GM12878 (cell line): Measurements from ENCODE around the gene PLP2. TPM values are rescaled to one million over a fixed set of nuclear protein-coding genes. Genes with fewer than 3 reads are reported as not detected.

ENCODE experiments used
- NR2C1 ChIP-seq: fragments of 450-650 bp; IDR thresholded peaks from 2 replicates; pipeline ENCODE4 v1.6.1; 2017; ENCODE audit warnings: antibody characterized with exemption, mild to moderate bottlenecking, moderate library complexity
- polyA plus RNA-seq, 11 experiments: library from polyadenylated mRNA; depleted of rRNA in 4 of 11; unstranded in 6 of 11; stranded (reverse) in 5 of 11; fragments of >200 nt; fragmentation: Nextera tagmentation in 4 of 11; fragmentation: Illumina TruSeq in 1 of 11; extraction: Ambion mirVana in 4 of 11; extraction: Trizol in 1 of 11; gene quantifications; 1 replicate in 1 of 11; 2 replicates in 10 of 11; pipeline versions ENCODE4 v1.2.1 to v1.2.3, GENCODE V29; 2011 to 2016; ENCODE audit warnings: inconsistent platforms in 2 of 11, missing spikeins in 2 of 11, low read depth in 1 of 11
- total RNA-seq, 4 experiments: library from RNA; depleted of rRNA in 3 of 4; stranded (reverse); fragments of >200 nt in 3 of 4; fragmentation: Illumina TruSeq in 1 of 4; extraction: Trizol in 1 of 4; gene quantifications; 2 replicates each; pipeline versions ENCODE4 v1.2.1 to v1.2.3, GENCODE V29; 2013 to 2021
- TF ChIP-seq, protein P1 (sequence below): fragments of 450-650 bp; IDR thresholded peaks from 2 replicates; pipeline ENCODE4 v1.6.1; 2016; ENCODE audit warnings: mild to moderate bottlenecking, moderate library complexity, borderline replicate concordance
- TF ChIP-seq, protein P2 (sequence below): IDR thresholded peaks from 2 replicates; pipeline ENCODE4 v1.6.1; 2012; ENCODE audit warnings: improper control_type of control experiment, low read depth, low read length; ENCODE audit not compliant: insufficient replicate concordance
- TF ChIP-seq, protein P3 (sequence below): fragments of 450-650 bp; IDR thresholded peaks from 2 replicates; pipeline ENCODE4 v1.6.1; 2017; ENCODE audit warnings: mild to moderate bottlenecking, low read depth, inconsistent platforms; ENCODE audit not compliant: poor library complexity, severe bottlenecking

PLP2 gene
- total and polyA plus RNA-seq, 10 of the 15 experiments (the other 5 are each of a cell fraction or from before 2014, with no cell fraction given): 56.6 to 177 (median 99.3) TPM

DNA sequence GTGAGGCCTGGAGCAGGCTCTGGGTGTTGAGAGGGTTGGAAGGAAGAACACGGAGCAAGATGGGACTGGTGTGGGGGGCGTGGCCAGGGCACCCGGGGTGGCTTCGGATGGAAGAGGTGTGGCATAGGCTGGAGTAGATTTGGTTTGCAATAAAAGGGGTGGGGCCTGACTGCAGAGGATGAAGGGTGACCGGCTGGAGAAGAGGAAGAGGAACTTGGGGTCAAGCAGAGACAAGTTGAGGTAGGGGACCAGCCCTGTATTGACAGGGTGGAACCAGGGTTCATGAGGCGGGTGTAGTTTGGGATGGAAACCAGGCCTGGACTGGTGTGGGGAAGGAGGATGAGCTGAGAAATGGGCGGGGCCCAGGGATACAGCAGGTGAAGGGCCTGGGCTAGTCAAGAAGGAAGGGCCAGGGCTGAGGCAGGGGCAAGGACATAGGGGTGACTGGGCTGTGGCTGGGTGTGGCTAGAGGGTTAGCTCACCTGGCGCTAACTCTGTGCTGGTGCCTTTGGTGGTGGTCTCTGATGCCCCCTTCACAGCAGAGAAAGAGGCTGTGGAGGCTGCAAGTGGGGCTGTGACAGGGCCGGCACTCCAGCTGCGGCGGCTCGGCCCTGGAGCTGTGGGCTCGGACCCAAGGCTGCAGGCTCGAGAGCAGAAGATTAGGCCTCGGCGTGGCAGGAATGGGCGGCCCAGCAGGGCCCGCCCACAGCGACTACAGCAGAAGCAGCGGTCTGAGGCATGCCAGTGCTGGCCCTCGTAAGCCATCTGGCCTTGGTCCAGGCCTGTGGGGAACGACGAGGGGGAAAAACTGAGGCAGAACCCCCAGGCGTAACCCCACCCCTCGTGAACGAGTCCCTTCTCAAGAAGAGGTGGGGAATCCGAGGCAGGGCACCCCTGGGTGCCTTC lies 5.0 kb downstream of the PLP2 start (continued):
- TF ChIP-seq, protein P1, sequence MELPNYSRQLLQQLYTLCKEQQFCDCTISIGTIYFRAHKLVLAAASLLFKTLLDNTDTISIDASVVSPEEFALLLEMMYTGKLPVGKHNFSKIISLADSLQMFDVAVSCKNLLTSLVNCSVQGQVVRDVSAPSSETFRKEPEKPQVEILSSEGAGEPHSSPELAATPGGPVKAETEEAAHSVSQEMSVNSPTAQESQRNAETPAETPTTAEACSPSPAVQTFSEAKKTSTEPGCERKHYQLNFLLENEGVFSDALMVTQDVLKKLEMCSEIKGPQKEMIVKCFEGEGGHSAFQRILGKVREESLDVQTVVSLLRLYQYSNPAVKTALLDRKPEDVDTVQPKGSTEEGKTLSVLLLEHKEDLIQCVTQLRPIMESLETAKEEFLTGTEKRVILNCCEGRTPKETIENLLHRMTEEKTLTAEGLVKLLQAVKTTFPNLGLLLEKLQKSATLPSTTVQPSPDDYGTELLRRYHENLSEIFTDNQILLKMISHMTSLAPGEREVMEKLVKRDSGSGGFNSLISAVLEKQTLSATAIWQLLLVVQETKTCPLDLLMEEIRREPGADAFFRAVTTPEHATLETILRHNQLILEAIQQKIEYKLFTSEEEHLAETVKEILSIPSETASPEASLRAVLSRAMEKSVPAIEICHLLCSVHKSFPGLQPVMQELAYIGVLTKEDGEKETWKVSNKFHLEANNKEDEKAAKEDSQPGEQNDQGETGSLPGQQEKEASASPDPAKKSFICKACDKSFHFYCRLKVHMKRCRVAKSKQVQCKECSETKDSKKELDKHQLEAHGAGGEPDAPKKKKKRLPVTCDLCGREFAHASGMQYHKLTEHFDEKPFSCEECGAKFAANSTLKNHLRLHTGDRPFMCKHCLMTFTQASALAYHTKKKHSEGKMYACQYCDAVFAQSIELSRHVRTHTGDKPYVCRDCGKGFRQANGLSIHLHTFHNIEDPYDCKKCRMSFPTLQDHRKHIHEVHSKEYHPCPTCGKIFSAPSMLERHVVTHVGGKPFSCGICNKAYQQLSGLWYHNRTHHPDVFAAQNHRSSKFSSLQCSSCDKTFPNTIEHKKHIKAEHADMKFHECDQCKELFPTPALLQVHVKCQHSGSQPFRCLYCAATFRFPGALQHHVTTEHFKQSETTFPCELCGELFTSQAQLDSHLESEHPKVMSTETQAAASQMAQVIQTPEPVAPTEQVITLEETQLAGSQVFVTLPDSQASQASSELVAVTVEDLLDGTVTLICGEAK: no peak
- TF ChIP-seq, protein P2, sequence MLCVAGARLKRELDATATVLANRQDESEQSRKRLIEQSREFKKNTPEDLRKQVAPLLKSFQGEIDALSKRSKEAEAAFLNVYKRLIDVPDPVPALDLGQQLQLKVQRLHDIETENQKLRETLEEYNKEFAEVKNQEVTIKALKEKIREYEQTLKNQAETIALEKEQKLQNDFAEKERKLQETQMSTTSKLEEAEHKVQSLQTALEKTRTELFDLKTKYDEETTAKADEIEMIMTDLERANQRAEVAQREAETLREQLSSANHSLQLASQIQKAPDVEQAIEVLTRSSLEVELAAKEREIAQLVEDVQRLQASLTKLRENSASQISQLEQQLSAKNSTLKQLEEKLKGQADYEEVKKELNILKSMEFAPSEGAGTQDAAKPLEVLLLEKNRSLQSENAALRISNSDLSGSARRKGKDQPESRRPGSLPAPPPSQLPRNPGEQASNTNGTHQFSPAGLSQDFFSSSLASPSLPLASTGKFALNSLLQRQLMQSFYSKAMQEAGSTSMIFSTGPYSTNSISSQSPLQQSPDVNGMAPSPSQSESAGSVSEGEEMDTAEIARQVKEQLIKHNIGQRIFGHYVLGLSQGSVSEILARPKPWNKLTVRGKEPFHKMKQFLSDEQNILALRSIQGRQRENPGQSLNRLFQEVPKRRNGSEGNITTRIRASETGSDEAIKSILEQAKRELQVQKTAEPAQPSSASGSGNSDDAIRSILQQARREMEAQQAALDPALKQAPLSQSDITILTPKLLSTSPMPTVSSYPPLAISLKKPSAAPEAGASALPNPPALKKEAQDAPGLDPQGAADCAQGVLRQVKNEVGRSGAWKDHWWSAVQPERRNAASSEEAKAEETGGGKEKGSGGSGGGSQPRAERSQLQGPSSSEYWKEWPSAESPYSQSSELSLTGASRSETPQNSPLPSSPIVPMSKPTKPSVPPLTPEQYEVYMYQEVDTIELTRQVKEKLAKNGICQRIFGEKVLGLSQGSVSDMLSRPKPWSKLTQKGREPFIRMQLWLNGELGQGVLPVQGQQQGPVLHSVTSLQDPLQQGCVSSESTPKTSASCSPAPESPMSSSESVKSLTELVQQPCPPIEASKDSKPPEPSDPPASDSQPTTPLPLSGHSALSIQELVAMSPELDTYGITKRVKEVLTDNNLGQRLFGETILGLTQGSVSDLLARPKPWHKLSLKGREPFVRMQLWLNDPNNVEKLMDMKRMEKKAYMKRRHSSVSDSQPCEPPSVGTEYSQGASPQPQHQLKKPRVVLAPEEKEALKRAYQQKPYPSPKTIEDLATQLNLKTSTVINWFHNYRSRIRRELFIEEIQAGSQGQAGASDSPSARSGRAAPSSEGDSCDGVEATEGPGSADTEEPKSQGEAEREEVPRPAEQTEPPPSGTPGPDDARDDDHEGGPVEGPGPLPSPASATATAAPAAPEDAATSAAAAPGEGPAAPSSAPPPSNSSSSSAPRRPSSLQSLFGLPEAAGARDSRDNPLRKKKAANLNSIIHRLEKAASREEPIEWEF: no peak
- TF ChIP-seq, protein P3, sequence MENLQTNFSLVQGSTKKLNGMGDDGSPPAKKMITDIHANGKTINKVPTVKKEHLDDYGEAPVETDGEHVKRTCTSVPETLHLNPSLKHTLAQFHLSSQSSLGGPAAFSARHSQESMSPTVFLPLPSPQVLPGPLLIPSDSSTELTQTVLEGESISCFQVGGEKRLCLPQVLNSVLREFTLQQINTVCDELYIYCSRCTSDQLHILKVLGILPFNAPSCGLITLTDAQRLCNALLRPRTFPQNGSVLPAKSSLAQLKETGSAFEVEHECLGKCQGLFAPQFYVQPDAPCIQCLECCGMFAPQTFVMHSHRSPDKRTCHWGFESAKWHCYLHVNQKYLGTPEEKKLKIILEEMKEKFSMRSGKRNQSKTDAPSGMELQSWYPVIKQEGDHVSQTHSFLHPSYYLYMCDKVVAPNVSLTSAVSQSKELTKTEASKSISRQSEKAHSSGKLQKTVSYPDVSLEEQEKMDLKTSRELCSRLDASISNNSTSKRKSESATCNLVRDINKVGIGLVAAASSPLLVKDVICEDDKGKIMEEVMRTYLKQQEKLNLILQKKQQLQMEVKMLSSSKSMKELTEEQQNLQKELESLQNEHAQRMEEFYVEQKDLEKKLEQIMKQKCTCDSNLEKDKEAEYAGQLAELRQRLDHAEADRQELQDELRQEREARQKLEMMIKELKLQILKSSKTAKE: no peak
- no peak for TF ChIP-seq NR2C1
